Measurements from ENCODE around the gene COL4A5. TPM values are rescaled to one million over a fixed set of nuclear protein-coding genes. Genes with fewer than 3 reads are reported as not detected.

COL4A5 gene
- total RNA-seq, 1 experiment from 2014 or later, result 29.4 TPM

- Histone ChIP-seq H4K20me1 (ENCODE audit: insufficient read depth) (no peaks in the 10 kb centered on the region), H3K79me2 (ENCODE audit: insufficient read depth, low read length) (no peaks in the 10 kb centered on the region), H3K9me3 (ENCODE audit: control insufficient read depth in 1 of 2, insufficient read depth in 1 of 2, low read depth in 1 of 2, low read length in 2 of 2) (no peaks in the 10 kb centered on the region), H3K27me3 (ENCODE audit: insufficient read depth, low read length) (no peaks in the 10 kb centered on the region), H3K36me3 (ENCODE audit: control insufficient read depth in 1 of 2, insufficient read depth in 2 of 2, low read length in 2 of 2) (no peaks in the 10 kb centered on the region), H3K4me1 (ENCODE audit: control insufficient read depth in 1 of 2, insufficient read depth in 2 of 2, low read length in 2 of 2) (no peaks in the 10 kb centered on the region), H2AFZ (ENCODE audit: low read depth, low read length, poor library complexity, severe bottlenecking) (no peak overlapping the region), H3K9ac (ENCODE audit: low read length) (no peak overlapping the region), H3K4me2 (ENCODE audit: low read length) (no peak overlapping the region), H3K9me2 (ENCODE audit: insufficient read depth) (no peaks in the 10 kb centered on the region), H3K4me3 (replicated peaks in 1 of 2; ENCODE audit: low read depth in 1 of 2, low read length in 2 of 2) (no peak overlapping the region), H3K27ac (ENCODE audit: low read depth, low read length) (no peak overlapping the region)
- ChIA-PET CTCF (no interaction called here), RAD21 (ENCODE audit: low non-redundant PET in 1 of 2, low total read pairs in 2 of 2, uncharacterized antibody in 2 of 2, unreplicated experiment in 2 of 2) (no interaction called here), POLR2A (no interaction called here)
- no TSS peak for BruUV-seq (replicated peaks)
- no peak for DNase-seq (ENCODE audit: low read depth, low spot score)
- TF ChIP-seq ELF1 (IDR thresholded peaks at IDR 0.05; ENCODE audit: borderline replicate concordance, low read depth) (no peak), ZNF274 (IDR thresholded peaks at IDR 0.05; ENCODE audit: low read depth, low read length) (no peak), SIN3A (IDR thresholded peaks at IDR 0.05; ENCODE audit: low read depth) (no peak)
- intact Hi-C loops (cut with micrococcal nuclease), result no loop called here
- ATAC-seq, result no peak
Measured at GRCh38 chrX:108420481-108420880, 19.2 kb upstream of the COL4A5 start.

DNA sequence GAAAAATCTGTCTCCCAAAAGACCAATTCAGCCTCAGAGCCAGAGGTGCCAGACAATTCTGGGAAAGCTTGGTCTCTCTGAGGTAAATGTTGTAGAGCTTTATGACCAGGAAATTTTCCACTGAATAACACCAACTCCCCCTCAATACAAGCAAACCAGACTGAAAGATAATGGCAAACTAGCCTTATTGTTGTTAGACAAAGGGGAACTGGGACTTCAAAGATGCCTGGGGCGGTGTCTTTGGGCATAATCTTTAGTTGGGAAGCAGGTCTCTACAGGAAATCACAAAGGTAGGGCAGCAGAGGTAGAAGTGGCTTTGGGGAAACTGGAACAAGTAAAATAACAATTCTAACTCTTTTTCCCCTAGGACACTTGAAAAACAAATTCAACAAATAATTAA lies 13.4 kb upstream of the COL4A5 start:
- Histone ChIP-seq H3K9me2 (ENCODE audit: insufficient read depth) (no peaks in the 10 kb centered on the region), H3K9ac (ENCODE audit: low read length) (no peak overlapping the region), H3K4me1 (ENCODE audit: control insufficient read depth in 1 of 2, insufficient read depth in 2 of 2, low read length in 2 of 2) (no peaks in the 10 kb centered on the region), H3K9me3 (ENCODE audit: control insufficient read depth in 1 of 2, insufficient read depth in 1 of 2, low read depth in 1 of 2, low read length in 2 of 2) (no peaks in the 10 kb centered on the region), H3K4me3 (replicated peaks in 1 of 2; ENCODE audit: low read depth in 1 of 2, low read length in 2 of 2) (no peak overlapping the region), H3K36me3 (ENCODE audit: control insufficient read depth in 1 of 2, insufficient read depth in 2 of 2, low read length in 2 of 2) (no peaks in the 10 kb centered on the region), H3K4me2 (ENCODE audit: low read length) (no peak overlapping the region), H2AFZ (ENCODE audit: low read depth, low read length, poor library complexity, severe bottlenecking) (no peak overlapping the region), H3K27ac (ENCODE audit: low read depth, low read length) (no peak overlapping the region), H3K79me2 (ENCODE audit: insufficient read depth, low read length) (no peaks in the 10 kb centered on the region), H3K27me3 (ENCODE audit: insufficient read depth, low read length) (no peaks in the 10 kb centered on the region), H4K20me1 (ENCODE audit: insufficient read depth) (no peaks in the 10 kb centered on the region)
- intact Hi-C loops (cut with micrococcal nuclease), result no loop called here
- CTCF ChIA-PET, result no interaction called here
- POLR2A ChIA-PET, result no interaction called here
- RAD21 ChIA-PET (ENCODE audit: low non-redundant PET in 1 of 2, low total read pairs in 2 of 2, uncharacterized antibody in 2 of 2, unreplicated experiment in 2 of 2), result no interaction called here
- DNase-seq (ENCODE audit: low read depth, low spot score) (no peak), ATAC-seq (no peak)
- TF ChIP-seq SP1 (IDR thresholded peaks at IDR 0.05; ENCODE audit: low read depth) (no peak), EGR1 (IDR thresholded peaks at IDR 0.05; ENCODE audit: low read depth) (no peak), ELF1 (IDR thresholded peaks at IDR 0.05; ENCODE audit: borderline replicate concordance, low read depth) (no peak), SRF (IDR thresholded peaks at IDR 0.05; ENCODE audit: low read depth) (no peak), JUND (IDR thresholded peaks at IDR 0.05) (no peak), FOSL1 (IDR thresholded peaks at IDR 0.05; ENCODE audit: low read depth) (no peak)
- TF ChIP-seq, protein P1, sequence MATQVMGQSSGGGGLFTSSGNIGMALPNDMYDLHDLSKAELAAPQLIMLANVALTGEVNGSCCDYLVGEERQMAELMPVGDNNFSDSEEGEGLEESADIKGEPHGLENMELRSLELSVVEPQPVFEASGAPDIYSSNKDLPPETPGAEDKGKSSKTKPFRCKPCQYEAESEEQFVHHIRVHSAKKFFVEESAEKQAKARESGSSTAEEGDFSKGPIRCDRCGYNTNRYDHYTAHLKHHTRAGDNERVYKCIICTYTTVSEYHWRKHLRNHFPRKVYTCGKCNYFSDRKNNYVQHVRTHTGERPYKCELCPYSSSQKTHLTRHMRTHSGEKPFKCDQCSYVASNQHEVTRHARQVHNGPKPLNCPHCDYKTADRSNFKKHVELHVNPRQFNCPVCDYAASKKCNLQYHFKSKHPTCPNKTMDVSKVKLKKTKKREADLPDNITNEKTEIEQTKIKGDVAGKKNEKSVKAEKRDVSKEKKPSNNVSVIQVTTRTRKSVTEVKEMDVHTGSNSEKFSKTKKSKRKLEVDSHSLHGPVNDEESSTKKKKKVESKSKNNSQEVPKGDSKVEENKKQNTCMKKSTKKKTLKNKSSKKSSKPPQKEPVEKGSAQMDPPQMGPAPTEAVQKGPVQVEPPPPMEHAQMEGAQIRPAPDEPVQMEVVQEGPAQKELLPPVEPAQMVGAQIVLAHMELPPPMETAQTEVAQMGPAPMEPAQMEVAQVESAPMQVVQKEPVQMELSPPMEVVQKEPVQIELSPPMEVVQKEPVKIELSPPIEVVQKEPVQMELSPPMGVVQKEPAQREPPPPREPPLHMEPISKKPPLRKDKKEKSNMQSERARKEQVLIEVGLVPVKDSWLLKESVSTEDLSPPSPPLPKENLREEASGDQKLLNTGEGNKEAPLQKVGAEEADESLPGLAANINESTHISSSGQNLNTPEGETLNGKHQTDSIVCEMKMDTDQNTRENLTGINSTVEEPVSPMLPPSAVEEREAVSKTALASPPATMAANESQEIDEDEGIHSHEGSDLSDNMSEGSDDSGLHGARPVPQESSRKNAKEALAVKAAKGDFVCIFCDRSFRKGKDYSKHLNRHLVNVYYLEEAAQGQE (IDR thresholded peaks at IDR 0.05; ENCODE audit: low read depth), result no peak
- TF ChIP-seq, protein P2, sequence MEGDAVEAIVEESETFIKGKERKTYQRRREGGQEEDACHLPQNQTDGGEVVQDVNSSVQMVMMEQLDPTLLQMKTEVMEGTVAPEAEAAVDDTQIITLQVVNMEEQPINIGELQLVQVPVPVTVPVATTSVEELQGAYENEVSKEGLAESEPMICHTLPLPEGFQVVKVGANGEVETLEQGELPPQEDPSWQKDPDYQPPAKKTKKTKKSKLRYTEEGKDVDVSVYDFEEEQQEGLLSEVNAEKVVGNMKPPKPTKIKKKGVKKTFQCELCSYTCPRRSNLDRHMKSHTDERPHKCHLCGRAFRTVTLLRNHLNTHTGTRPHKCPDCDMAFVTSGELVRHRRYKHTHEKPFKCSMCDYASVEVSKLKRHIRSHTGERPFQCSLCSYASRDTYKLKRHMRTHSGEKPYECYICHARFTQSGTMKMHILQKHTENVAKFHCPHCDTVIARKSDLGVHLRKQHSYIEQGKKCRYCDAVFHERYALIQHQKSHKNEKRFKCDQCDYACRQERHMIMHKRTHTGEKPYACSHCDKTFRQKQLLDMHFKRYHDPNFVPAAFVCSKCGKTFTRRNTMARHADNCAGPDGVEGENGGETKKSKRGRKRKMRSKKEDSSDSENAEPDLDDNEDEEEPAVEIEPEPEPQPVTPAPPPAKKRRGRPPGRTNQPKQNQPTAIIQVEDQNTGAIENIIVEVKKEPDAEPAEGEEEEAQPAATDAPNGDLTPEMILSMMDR (IDR thresholded peaks at IDR 0.05 in 2 of 3, conservative IDR thresholded peaks at IDR 0.05 in 1 of 3; ENCODE audit: borderline replicate concordance in 1 of 3, insufficient read depth in 1 of 3, low read depth in 2 of 3, low read length in 2 of 3), result no peak
- no TSS peak for BruUV-seq (replicated peaks)
